SK-N-MC (cell line): ENCODE results near the gene DCLK2.

ENCODE experiments used
- EZH2 ChIP-seq: fragments of 200-600 bp; sonication (generic); IDR thresholded peaks from one replicate; pipeline ENCODE4 v1.6.1; 2017; ENCODE audit warnings: antibody characterized with exemption
- POLR2AphosphoS5 ChIP-seq: IDR thresholded peaks from 2 replicates; pipeline ENCODE4 v1.6.1; 2012; ENCODE audit warnings: mild to moderate bottlenecking, low read depth, low read length, borderline replicate concordance

GRCh38 chr4:150114641-150115040 lies 36.4 kb downstream of the DCLK2 start:
- TF ChIP-seq POLR2AphosphoS5 (no peak), EZH2 (no peak)
